GM19099 (cell line): ENCODE measurements around the gene LIPE.

ENCODE experiments used
- POLR2A ChIP-seq: IDR thresholded peaks from 3 replicates; pipeline ENCODE4 v1.6.1; 2011; ENCODE audit warnings: low read depth; ENCODE audit not compliant: insufficient read length; ENCODE audit errors: extremely low read depth

LIPE gene

GRCh38 chr19:42424712-42425131, 2.5 kb downstream of the LIPE start:
- no peak for TF ChIP-seq POLR2A

- TF ChIP-seq POLR2A, result no peak
These were observed 2.9 kb downstream of the LIPE start for GRCh38 chr19:42424345-42424707.

GRCh38 chr19:42423462-42424344, 3.5 kb downstream of the LIPE start:
- peak; percentile 45 for TF ChIP-seq POLR2A

GRCh38 chr19:42422901-42423461, 4.2 kb downstream of the LIPE start:
- no peak for TF ChIP-seq POLR2A

GRCh38 chr19:42422092-42422900, 4.9 kb downstream of the LIPE start:
- no peak for TF ChIP-seq POLR2A

GRCh38 chr19:42421591-42422031, 5.6 kb downstream of the LIPE start:
- TF ChIP-seq POLR2A, result no peak

GRCh38 chr19:42421101-42421500, 6.1 kb downstream of the LIPE start:
- no peak for TF ChIP-seq POLR2A

GRCh38 chr19:42420055-42420544, 7.1 kb downstream of the LIPE start:
- no peak for TF ChIP-seq POLR2A

GRCh38 chr19:42419309-42419708, 7.9 kb downstream of the LIPE start:
- no peak for TF ChIP-seq POLR2A

- no peak for TF ChIP-seq POLR2A
These were observed 14.5 kb downstream of the LIPE start for GRCh38 chr19:42412661-42413076.

- TF ChIP-seq POLR2A, result no peak
These were observed 15.0 kb downstream of the LIPE start for GRCh38 chr19:42412227-42412626.

- TF ChIP-seq POLR2A, result no peak
These were observed 15.5 kb downstream of the LIPE start for GRCh38 chr19:42411581-42412178.

GRCh38 chr19:42410371-42410770, 16.8 kb downstream of the LIPE start:
- TF ChIP-seq POLR2A, result no peak

GRCh38 chr19:42409477-42409876, 17.7 kb downstream of the LIPE start:
- no peak for TF ChIP-seq POLR2A

- TF ChIP-seq POLR2A, result no peak
These were observed 19.4 kb downstream of the LIPE start for GRCh38 chr19:42407816-42408175.
